Loucy (cell line): ENCODE data around the gene RAD9A.

Experiments used
- H2AFZ ChIP-seq: fragments of 200-600 bp; sonication (generic); 2 replicates; pipeline ENCODE4 v1.6.0; 2016; ENCODE audit warnings: antibody characterized with exemption, mild to moderate bottlenecking, low read length, moderate library complexity
- H3F3A ChIP-seq: fragments of 200-600 bp; 2 replicates; pipeline ENCODE4 v1.6.0; 2016; ENCODE audit warnings: antibody characterized with exemption, low read depth, mild to moderate bottlenecking
- H3K27me3 ChIP-seq: fragments of 200-600 bp; sonication (generic); 2 replicates; pipeline ENCODE4 v1.6.1; 2014; ENCODE audit warnings: low read length, mild to moderate bottlenecking; ENCODE audit not compliant: insufficient read depth, poor library complexity, severe bottlenecking
- H3K36me3 ChIP-seq: fragments of 200-600 bp; sonication (generic); 2 replicates; pipeline ENCODE4 v1.6.1; 2016; ENCODE audit warnings: low read length; ENCODE audit not compliant: insufficient read depth
- H3K4me1 ChIP-seq: fragments of 200-600 bp; sonication (generic); 2 replicates; pipeline ENCODE4 v1.5.1; 2014; ENCODE audit warnings: low read length, mild to moderate bottlenecking; ENCODE audit not compliant: insufficient read depth, poor library complexity, severe bottlenecking
- H3K4me2 ChIP-seq: fragments of 200-600 bp; sonication (generic); 2 replicates; pipeline ENCODE4 v1.6.0; 2014; ENCODE audit warnings: antibody characterized with exemption, low read length, low read depth, mild to moderate bottlenecking; ENCODE audit not compliant: poor library complexity, severe bottlenecking
- H3K4me3 ChIP-seq: fragments of 200-600 bp; sonication (generic); 2 replicates; pipeline ENCODE4 v1.5.1; 2014; ENCODE audit warnings: low read length, mild to moderate bottlenecking, mixed read lengths; ENCODE audit not compliant: poor library complexity, severe bottlenecking
- H3K79me2 ChIP-seq: fragments of 200-600 bp; sonication (generic); 2 replicates; pipeline ENCODE4 v1.6.1; 2014; ENCODE audit warnings: low read length; ENCODE audit not compliant: insufficient read depth
- H3K9ac ChIP-seq: fragments of 200-600 bp; sonication (generic); 2 replicates; pipeline ENCODE4 v1.6.0; 2014; ENCODE audit warnings: mild to moderate bottlenecking, low read depth, low read length, moderate library complexity; ENCODE audit not compliant: poor library complexity, severe bottlenecking
- H3K9me2 ChIP-seq: fragments of 200-600 bp; sonication (generic); replicated peaks from 2 replicates; pipeline ENCODE4 v1.6.1; 2016; ENCODE audit warnings: low read depth, low read length, mixed read lengths
- H3K9me3 ChIP-seq: fragments of 200-600 bp; sonication (generic); 2 replicates; pipeline ENCODE4 v1.6.1; 2014; ENCODE audit warnings: mild to moderate bottlenecking, antibody characterized with exemption, low read length, low read depth; ENCODE audit not compliant: insufficient read depth
- H4K20me1 ChIP-seq: fragments of 200-600 bp; sonication (generic); 2 replicates; pipeline ENCODE4 v1.6.0; 2014; ENCODE audit warnings: antibody characterized with exemption, low read length, mild to moderate bottlenecking; ENCODE audit not compliant: insufficient read depth, poor library complexity, severe bottlenecking
- EZH2phosphoT487 ChIP-seq: fragments of 200-600 bp; IDR thresholded peaks from 2 replicates; pipeline ENCODE4 v1.6.1; 2018; ENCODE audit warnings: antibody characterized with exemption, mild to moderate bottlenecking, moderate library complexity, borderline replicate concordance
- TF ChIP-seq, protein P1 (sequence below): fragments of 200-600 bp; sonication (generic); conservative IDR thresholded peaks from 2 replicates; pipeline ENCODE4 v1.5.1; 2014; ENCODE audit warnings: mild to moderate bottlenecking, antibody characterized with exemption, low read length

Gene RAD9A

DNA sequence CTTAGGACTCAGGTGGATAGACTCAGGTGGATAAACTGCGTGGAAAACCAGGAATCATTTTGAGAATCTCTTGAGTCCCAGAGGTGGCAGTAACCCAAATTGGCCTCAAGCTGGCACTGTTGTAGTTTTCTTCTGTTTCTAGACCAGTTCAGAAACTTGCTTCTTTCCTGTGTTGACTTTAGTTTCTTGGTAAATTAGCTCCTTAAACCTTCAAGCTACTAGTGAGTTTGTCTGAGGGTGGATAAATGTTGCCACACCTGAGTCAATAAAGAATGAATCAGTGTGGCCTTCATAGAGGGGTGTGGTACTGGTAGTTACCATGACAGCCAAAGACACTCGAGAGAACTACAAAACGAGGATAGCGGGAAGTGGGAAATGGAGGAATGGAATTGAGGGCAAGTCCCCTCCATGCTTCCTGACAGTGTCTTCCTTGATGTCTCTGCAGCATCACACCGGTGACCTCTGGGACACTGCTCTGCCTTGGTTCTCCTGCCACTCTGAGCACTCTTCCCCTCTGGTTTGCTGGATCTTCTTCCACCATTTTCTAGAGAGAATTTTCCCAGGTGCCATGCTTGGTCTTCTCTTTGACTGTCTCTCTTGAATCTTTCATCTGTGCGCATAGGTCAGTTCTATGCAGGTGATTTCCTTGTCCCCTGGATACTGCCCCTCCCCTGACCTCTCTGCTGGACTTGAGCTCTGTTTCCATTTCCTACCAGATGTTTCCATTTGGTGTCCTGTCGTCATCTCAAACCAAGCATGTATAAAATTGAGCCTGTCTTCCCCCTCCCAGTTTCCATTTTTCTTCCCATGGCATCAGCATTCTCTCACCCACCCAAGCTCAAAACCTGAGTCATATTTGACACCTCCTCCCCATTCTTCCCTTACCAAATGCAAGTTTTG is 45.6 kb upstream of the RAD9A start:
- TF ChIP-seq EZH2phosphoT487: no peak
- TF ChIP-seq, protein P1, sequence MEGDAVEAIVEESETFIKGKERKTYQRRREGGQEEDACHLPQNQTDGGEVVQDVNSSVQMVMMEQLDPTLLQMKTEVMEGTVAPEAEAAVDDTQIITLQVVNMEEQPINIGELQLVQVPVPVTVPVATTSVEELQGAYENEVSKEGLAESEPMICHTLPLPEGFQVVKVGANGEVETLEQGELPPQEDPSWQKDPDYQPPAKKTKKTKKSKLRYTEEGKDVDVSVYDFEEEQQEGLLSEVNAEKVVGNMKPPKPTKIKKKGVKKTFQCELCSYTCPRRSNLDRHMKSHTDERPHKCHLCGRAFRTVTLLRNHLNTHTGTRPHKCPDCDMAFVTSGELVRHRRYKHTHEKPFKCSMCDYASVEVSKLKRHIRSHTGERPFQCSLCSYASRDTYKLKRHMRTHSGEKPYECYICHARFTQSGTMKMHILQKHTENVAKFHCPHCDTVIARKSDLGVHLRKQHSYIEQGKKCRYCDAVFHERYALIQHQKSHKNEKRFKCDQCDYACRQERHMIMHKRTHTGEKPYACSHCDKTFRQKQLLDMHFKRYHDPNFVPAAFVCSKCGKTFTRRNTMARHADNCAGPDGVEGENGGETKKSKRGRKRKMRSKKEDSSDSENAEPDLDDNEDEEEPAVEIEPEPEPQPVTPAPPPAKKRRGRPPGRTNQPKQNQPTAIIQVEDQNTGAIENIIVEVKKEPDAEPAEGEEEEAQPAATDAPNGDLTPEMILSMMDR: peak; percentile 94
- Histone ChIP-seq H3K27me3 (no peaks in the 10 kb centered on the region), H4K20me1 (no peaks in the 10 kb centered on the region), H3K9me2 (no peaks in the 10 kb centered on the region), H3K79me2 (no peaks in the 10 kb centered on the region), H3K36me3 (no peaks in the 10 kb centered on the region), H3K9me3 (no peaks in the 10 kb centered on the region), H3K4me3 (no peak overlapping the region), H3K4me2 (no peak overlapping the region), H3K9ac (no peak overlapping the region), H3K4me1 (peaks cover 18% of the 10 kb centered on the region), H3F3A (no peaks in the 10 kb centered on the region), H2AFZ (peak overlapping the region; percentile 22; the same call in 1 of the 2 replicates)

- H3K9me3 ChIP-seq: no peaks in the 10 kb centered on the region
- H3F3A ChIP-seq: no peaks in the 10 kb centered on the region
- no peak overlapping the region for H2AFZ ChIP-seq
- peaks cover 27% of the 10 kb centered on the region for H3K4me1 ChIP-seq
- H3K4me2 ChIP-seq: no peak overlapping the region
- TF ChIP-seq, protein P1: no peak
- no peak for TF ChIP-seq EZH2phosphoT487
- H3K9ac ChIP-seq: peak overlapping the region; percentile 29
- H3K27me3 ChIP-seq: no peaks in the 10 kb centered on the region
- H4K20me1 ChIP-seq: no peaks in the 10 kb centered on the region
- H3K79me2 ChIP-seq: peaks cover 9% of the 10 kb centered on the region; the same call in 1 of the 2 replicates
- no peaks in the 10 kb centered on the region for H3K36me3 ChIP-seq
- H3K4me3 ChIP-seq: no peak overlapping the region
- H3K9me2 ChIP-seq: no peaks in the 10 kb centered on the region
These were observed 43.6 kb upstream of the RAD9A start for GRCh38 chr11:67347964-67348749.

DNA sequence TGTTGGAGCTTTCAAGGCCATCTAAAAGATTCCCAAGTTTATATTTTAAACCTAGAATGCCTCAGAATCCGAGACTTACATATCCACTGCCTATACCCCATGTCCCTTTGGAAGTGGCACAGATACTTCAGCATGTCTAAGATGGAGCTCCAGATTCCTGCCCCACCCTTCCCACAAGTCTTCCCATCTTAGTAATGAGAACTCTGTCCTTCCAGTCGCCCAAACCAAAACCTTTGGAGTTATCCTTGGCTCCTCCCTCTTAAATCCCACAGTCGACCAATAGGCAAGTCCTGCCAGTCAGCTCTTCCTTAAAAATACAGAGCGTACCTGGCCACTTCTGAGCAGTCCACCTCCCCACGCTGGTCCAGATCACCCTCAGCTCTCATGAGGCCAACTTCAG is 42.8 kb upstream of the RAD9A start:
- H3F3A ChIP-seq: no peaks in the 10 kb centered on the region
- H3K9me2 ChIP-seq: no peaks in the 10 kb centered on the region
- H3K4me2 ChIP-seq: no peak overlapping the region

More for the DNA sequence above, 42.8 kb upstream of the RAD9A start:
- TF ChIP-seq, protein P1: no peak
- TF ChIP-seq EZH2phosphoT487: no peak
- H3K36me3 ChIP-seq: no peaks in the 10 kb centered on the region
- peaks cover 9% of the 10 kb centered on the region; the same call in 1 of the 2 replicates for H3K79me2 ChIP-seq
- no peak overlapping the region for H3K4me3 ChIP-seq
- H3K27me3 ChIP-seq: no peaks in the 10 kb centered on the region
- H4K20me1 ChIP-seq: no peaks in the 10 kb centered on the region
- no peaks in the 10 kb centered on the region for H3K9me3 ChIP-seq
- peaks cover 28% of the 10 kb centered on the region for H3K4me1 ChIP-seq
- no peak overlapping the region for H3K9ac ChIP-seq
- no peak overlapping the region for H2AFZ ChIP-seq
